ENCODE data around the gene NAPG.

DNA sequence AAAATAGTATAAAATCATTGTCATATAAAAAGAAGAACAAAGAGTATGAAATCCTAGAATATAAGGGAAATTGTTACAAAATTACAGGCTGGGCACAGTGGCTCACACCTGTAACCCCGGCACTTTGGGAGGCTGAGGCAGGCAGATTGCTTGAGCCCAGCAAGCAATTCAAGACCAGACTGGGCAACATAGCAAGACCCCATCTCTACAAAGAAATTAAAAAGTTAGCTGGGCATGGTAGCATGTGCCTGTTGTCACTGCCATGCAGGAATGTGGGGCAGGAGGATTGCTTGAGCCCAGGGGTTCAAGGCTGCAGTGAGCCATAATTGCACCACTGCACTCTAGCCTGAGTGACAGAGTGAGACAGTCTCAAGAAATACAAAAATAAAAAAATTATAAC, 44.8 kb downstream of the NAPG start:
- TF ChIP-seq POLR2A (IDR thresholded peaks at IDR 0.05; ENCODE audit: low read depth, low read length): no peak
- no peak for TF ChIP-seq EZH2 (IDR thresholded peaks at IDR 0.05; ENCODE audit: borderline replicate concordance, low read depth, low read length, severe bottlenecking)
- no peak for TF ChIP-seq POLR2AphosphoS5 (IDR thresholded peaks at IDR 0.05; ENCODE audit: insufficient read depth, low read depth, low read length)
- TF ChIP-seq CTCF (IDR thresholded peaks at IDR 0.05; ENCODE audit: extremely low read depth in 1 of 2, insufficient read depth in 1 of 2, low read depth in 1 of 2, low read length in 2 of 2): no peak
- TF ChIP-seq FOS (IDR thresholded peaks at IDR 0.05; ENCODE audit: borderline replicate concordance, insufficient read depth, low read length): no peak
- TF ChIP-seq MAX (IDR thresholded peaks at IDR 0.05; ENCODE audit: insufficient read depth, insufficient read length): no peak
- TF ChIP-seq MYC (IDR thresholded peaks at IDR 0.05; ENCODE audit: low read depth, low read length): no peak
- TF ChIP-seq GATA2 (IDR thresholded peaks at IDR 0.05; ENCODE audit: insufficient read depth, insufficient read length, low read depth, low read length): no peak
